HEK293 (cell line): Measurements from ENCODE around the gene GRK2.

ENCODE experiments used
- CTCF ChIA-PET: fragments of 350-600 bp; formaldehyde crosslinking; extraction: SDS; loops from one replicate; lab custom pipeline; 2021; ENCODE audit warnings: antibody characterized with exemption; lab: Yijun Ruan, JAX
- POLR2A ChIA-PET: fragments of 300-600 bp; formaldehyde crosslinking; extraction: SDS; loops from one replicate; lab custom pipeline; 2020; ENCODE audit warnings: antibody characterized with exemption, inconsistent platforms; lab: Yijun Ruan, JAX
- H3K27ac ChIP-seq: fragments of 200-500 bp; sonication (Bioruptor generic); 2 replicates; pipeline ENCODE4 v1.5.1; 2014; ENCODE audit warnings: low read depth, low read length, control low read depth, inconsistent platforms; ENCODE audit errors: extremely low read depth
- H3K36me3 ChIP-seq, 2 experiments: fragments of 200-500 bp in 1 of 2; sonication (Bioruptor generic) in 1 of 2; 1 replicate in 1 of 2; 2 replicates in 1 of 2; pipeline ENCODE4 v1.5.1; 2014 to 2017; ENCODE audit warnings: inconsistent platforms in 2 of 2, low read length in 2 of 2; ENCODE audit not compliant: control insufficient read depth in 2 of 2, insufficient read depth in 1 of 2
- H3K4me1 ChIP-seq: fragments of 200-500 bp; sonication (Bioruptor generic); 2 replicates; pipeline ENCODE4 v1.5.1; 2014; ENCODE audit warnings: mild to moderate bottlenecking, low read length, inconsistent platforms; ENCODE audit not compliant: control insufficient read depth, insufficient read depth
- H3K4me3 ChIP-seq: 2 replicates; pipeline ENCODE4 v1.5.1; 2011; ENCODE audit warnings: low read depth, mild to moderate bottlenecking, control low read depth, low read length, moderate library complexity
- H3K9me3 ChIP-seq: fragments of 200-500 bp; sonication (Bioruptor generic); 2 replicates; pipeline ENCODE4 v1.5.1; 2014; ENCODE audit warnings: low read depth, low read length, inconsistent platforms; ENCODE audit not compliant: control insufficient read depth, insufficient read depth
- BCL11A ChIP-seq: fragments of 450-650 bp; formaldehyde crosslinking; IDR thresholded peaks from 2 replicates; pipeline ENCODE4 v1.5.1; 2016; ENCODE audit warnings: low read depth, missing biosample characterization, missing genetic modification characterization
- KLF17 ChIP-seq: fragments of 450-650 bp; formaldehyde crosslinking; IDR thresholded peaks from 2 replicates; pipeline ENCODE4 v1.5.1; 2016; ENCODE audit warnings: missing biosample characterization, missing genetic modification characterization
- OVOL3 ChIP-seq: fragments of 450-650 bp; formaldehyde crosslinking; IDR thresholded peaks from 2 replicates; pipeline ENCODE4 v1.5.1; 2016; ENCODE audit warnings: missing biosample characterization, missing genetic modification characterization
- YY1 ChIP-seq: fragments of 450-650 bp; formaldehyde crosslinking; IDR thresholded peaks from 2 replicates; pipeline ENCODE4 v1.5.1; 2018; ENCODE audit warnings: missing biosample characterization, missing genetic modification characterization
- ZBTB17 ChIP-seq: fragments of 450-650 bp; formaldehyde crosslinking; IDR thresholded peaks from 2 replicates; pipeline ENCODE4 v1.5.1; 2016; ENCODE audit warnings: missing biosample characterization, missing genetic modification characterization
- ZBTB49 ChIP-seq: fragments of 450-650 bp; formaldehyde crosslinking; IDR thresholded peaks from 2 replicates; pipeline ENCODE4 v1.5.1; 2016; ENCODE audit warnings: missing biosample characterization, missing genetic modification characterization, low read depth
- ZBTB8A ChIP-seq: fragments of 450-650 bp; formaldehyde crosslinking; IDR thresholded peaks from 2 replicates; pipeline ENCODE4 v1.5.1; 2016; ENCODE audit warnings: missing biosample characterization, missing genetic modification characterization
- ZNF132 ChIP-seq: fragments of 450-650 bp; formaldehyde crosslinking; IDR thresholded peaks from 2 replicates; pipeline ENCODE4 v1.5.1; 2017; ENCODE audit warnings: missing biosample characterization, missing genetic modification characterization, borderline replicate concordance
- ZNF140 ChIP-seq: fragments of 450-650 bp; formaldehyde crosslinking; IDR thresholded peaks from 2 replicates; pipeline ENCODE4 v1.5.1; 2016; ENCODE audit warnings: missing biosample characterization, missing genetic modification characterization
- ZNF146 ChIP-seq: fragments of 450-650 bp; formaldehyde crosslinking; IDR thresholded peaks from 2 replicates; pipeline ENCODE4 v1.5.1; 2016; ENCODE audit warnings: missing biosample characterization, missing genetic modification characterization
- ZNF16 ChIP-seq: fragments of 450-650 bp; formaldehyde crosslinking; IDR thresholded peaks from 2 replicates; pipeline ENCODE4 v1.5.1; 2016; ENCODE audit warnings: low read depth, missing biosample characterization, missing genetic modification characterization
- ZNF169 ChIP-seq: fragments of 450-650 bp; formaldehyde crosslinking; IDR thresholded peaks from 2 replicates; pipeline ENCODE4 v1.5.1; 2016; ENCODE audit warnings: missing biosample characterization, missing genetic modification characterization
- ZNF248 ChIP-seq: fragments of 450-650 bp; formaldehyde crosslinking; IDR thresholded peaks from 2 replicates; pipeline ENCODE4 v1.5.1; 2017; ENCODE audit warnings: missing biosample characterization, missing genetic modification characterization
- ZNF37A ChIP-seq: fragments of 450-650 bp; IDR thresholded peaks from 2 replicates; pipeline ENCODE4 v1.5.1; 2018; ENCODE audit warnings: missing biosample characterization, missing genetic modification characterization
- ZNF488 ChIP-seq: fragments of 450-650 bp; formaldehyde crosslinking; IDR thresholded peaks from 2 replicates; pipeline ENCODE4 v1.5.1; 2016; ENCODE audit warnings: missing biosample characterization, missing genetic modification characterization
- ZNF513 ChIP-seq: fragments of 450-650 bp; IDR thresholded peaks from 2 replicates; pipeline ENCODE4 v1.5.1; 2018; ENCODE audit warnings: missing biosample characterization, missing genetic modification characterization
- ZNF529 ChIP-seq: fragments of 450-650 bp; formaldehyde crosslinking; IDR thresholded peaks from 2 replicates; pipeline ENCODE4 v1.5.1; 2017; ENCODE audit warnings: missing genetic modification characterization, missing biosample characterization; ENCODE audit not compliant: insufficient replicate concordance
- ZNF548 ChIP-seq: fragments of 450-650 bp; formaldehyde crosslinking; IDR thresholded peaks from 2 replicates; pipeline ENCODE4 v1.5.1; 2016; ENCODE audit warnings: missing biosample characterization, missing genetic modification characterization
- ZNF558 ChIP-seq: fragments of 450-650 bp; formaldehyde crosslinking; IDR thresholded peaks from 2 replicates; pipeline ENCODE4 v1.5.1; 2016; ENCODE audit warnings: missing biosample characterization, missing genetic modification characterization
- ZNF623 ChIP-seq: fragments of 450-650 bp; formaldehyde crosslinking; IDR thresholded peaks from 2 replicates; pipeline ENCODE4 v1.5.1; 2016; ENCODE audit warnings: missing biosample characterization, missing genetic modification characterization

GRK2 gene

GRCh38 chr11:67272327-67273259 lies 6.3 kb downstream of the GRK2 start:
- H3K36me3 ChIP-seq: peaks cover 0 to 58% of the 10 kb centered on the region in 2 experiments; a peak in 1 of 3 replicates
- no peak overlapping the region for H3K27ac ChIP-seq
- peaks cover 4% of the 10 kb centered on the region for H3K4me1 ChIP-seq
- no peaks in the 10 kb centered on the region for H3K9me3 ChIP-seq
- ChIA-PET CTCF (interaction anchor here (0.6 to 1.5 kb wide), 2 partner anchors 10 to 298 kb away, joined by 3 to 11 read pairs; no protein-coding TSS in a partner anchor), POLR2A (interaction anchor here (0.8 to 1.2 kb wide), 2 partner anchors 16 to 33 kb away, joined by 3 read pairs; partner anchors contain the start of gene ANKRD13D)
- H3K4me3 ChIP-seq: no peak overlapping the region
- no peak for TF ChIP-seq ZNF558 (tag by site-specific recombination)
- no peak for TF ChIP-seq ZNF513 (tag by site-specific recombination)
- TF ChIP-seq YY1 (tag by site-specific recombination): no peak
- no peak for TF ChIP-seq ZNF146 (tag by site-specific recombination)
- no peak for TF ChIP-seq KLF17 (tag by site-specific recombination)
- TF ChIP-seq ZNF16 (tag by site-specific recombination): no peak
- TF ChIP-seq ZNF140 (tag by site-specific recombination): no peak
- TF ChIP-seq OVOL3: no peak
- TF ChIP-seq ZBTB17: no peak
- no peak for TF ChIP-seq ZNF548
- no peak for TF ChIP-seq ZNF169 (tag by site-specific recombination)
- no peak for TF ChIP-seq ZNF37A (tag by site-specific recombination)
- no peak for TF ChIP-seq ZBTB8A
- no peak for TF ChIP-seq ZNF248 (tag by site-specific recombination)
- TF ChIP-seq ZNF488 (tag by site-specific recombination): no peak
- no peak for TF ChIP-seq ZNF132 (tag by site-specific recombination)
- no peak for TF ChIP-seq ZBTB49 (tag by site-specific recombination)
- TF ChIP-seq ZNF529 (tag by site-specific recombination): no peak
- no peak for TF ChIP-seq ZNF623
- TF ChIP-seq BCL11A (tag by site-specific recombination): no peak
